NCI-H2196 treated with DMSO at 0.1 percent for 48 hours (cell line): ENCODE data around the gene PTN.

Source experiments
- DNase-seq: peaks from one replicate; lab custom pipeline; 2025; ENCODE audit not compliant: unreplicated experiment; lab: John Stamatoyannopoulos, UW

PTN gene

GRCh38 chr7:137324796-137325696, 18.5 kb downstream of the PTN start:
- DNase-seq = no peak

- no peak for DNase-seq
These were observed 26.7 kb downstream of the PTN start for GRCh38 chr7:137316648-137317353.

- DNase-seq = no peak
These were observed 30.3 kb downstream of the PTN start for GRCh38 chr7:137313201-137313600.

- no peak for DNase-seq
These were observed 36.8 kb downstream of the PTN start for GRCh38 chr7:137306748-137307147.

- no peak for DNase-seq
These were observed 37.5 kb downstream of the PTN start for GRCh38 chr7:137305901-137306621.

- DNase-seq = no peak
These were observed 38.8 kb downstream of the PTN start for GRCh38 chr7:137304624-137305235.

- DNase-seq = no peak
These were observed 39.4 kb downstream of the PTN start for GRCh38 chr7:137304165-137304564.

GRCh38 chr7:137302081-137302480, 41.5 kb downstream of the PTN start:
- no peak for DNase-seq

- no peak for DNase-seq
These were observed 45.1 kb downstream of the PTN start for GRCh38 chr7:137298464-137298794.

- no peak for DNase-seq
These were observed 45.7 kb downstream of the PTN start for GRCh38 chr7:137297551-137298463.

GRCh38 chr7:137296576-137296975, 47.0 kb downstream of the PTN start:
- DNase-seq = no peak

- DNase-seq = no peak
These were observed 47.7 kb downstream of the PTN start for GRCh38 chr7:137295739-137296324.

- no peak for DNase-seq
These were observed 54.4 kb downstream of the PTN start for GRCh38 chr7:137289101-137289500.

- DNase-seq = no peak
These were observed 55.8 kb downstream of the PTN start for GRCh38 chr7:137287651-137288258.

GRCh38 chr7:137283153-137283552, 60.4 kb downstream of the PTN start:
- DNase-seq = no peak

GRCh38 chr7:137282043-137282442, 61.5 kb downstream of the PTN start:
- no peak for DNase-seq

- no peak for DNase-seq
These were observed 67.3 kb downstream of the PTN start for GRCh38 chr7:137276189-137276588.

- DNase-seq = no peak
These were observed 71.3 kb downstream of the PTN start for GRCh38 chr7:137272249-137272648.

- DNase-seq = no peak
These were observed 74.3 kb downstream of the PTN start for GRCh38 chr7:137269240-137269639.
